HG03064 (cell line): ENCODE data around the gene SAFB.

Experiments
- ATAC-seq: cut with Tn5 transposase; IDR thresholded peaks from one replicate; pipeline ENCODE4 v1.9.1; 2021; ENCODE audit warnings: low read depth; ENCODE audit not compliant: unreplicated experiment

The SAFB gene

GRCh38 chr19:5622465-5623396 is at the start of gene SAFB, which contains the start of gene SAFB2:
Gene SAFB (plus strand): TSS chr19:5623083. CDS start chr19:5623206, 123 bp downstream.
Gene SAFB2 (minus strand): TSS chr19:5622776. CDS start chr19:5622715, 61 bp downstream.
- ATAC-seq = peak; percentile 52

GRCh38 chr19:5575590-5575989 is 47.3 kb upstream of the SAFB start:
- no peak for ATAC-seq

DNA sequence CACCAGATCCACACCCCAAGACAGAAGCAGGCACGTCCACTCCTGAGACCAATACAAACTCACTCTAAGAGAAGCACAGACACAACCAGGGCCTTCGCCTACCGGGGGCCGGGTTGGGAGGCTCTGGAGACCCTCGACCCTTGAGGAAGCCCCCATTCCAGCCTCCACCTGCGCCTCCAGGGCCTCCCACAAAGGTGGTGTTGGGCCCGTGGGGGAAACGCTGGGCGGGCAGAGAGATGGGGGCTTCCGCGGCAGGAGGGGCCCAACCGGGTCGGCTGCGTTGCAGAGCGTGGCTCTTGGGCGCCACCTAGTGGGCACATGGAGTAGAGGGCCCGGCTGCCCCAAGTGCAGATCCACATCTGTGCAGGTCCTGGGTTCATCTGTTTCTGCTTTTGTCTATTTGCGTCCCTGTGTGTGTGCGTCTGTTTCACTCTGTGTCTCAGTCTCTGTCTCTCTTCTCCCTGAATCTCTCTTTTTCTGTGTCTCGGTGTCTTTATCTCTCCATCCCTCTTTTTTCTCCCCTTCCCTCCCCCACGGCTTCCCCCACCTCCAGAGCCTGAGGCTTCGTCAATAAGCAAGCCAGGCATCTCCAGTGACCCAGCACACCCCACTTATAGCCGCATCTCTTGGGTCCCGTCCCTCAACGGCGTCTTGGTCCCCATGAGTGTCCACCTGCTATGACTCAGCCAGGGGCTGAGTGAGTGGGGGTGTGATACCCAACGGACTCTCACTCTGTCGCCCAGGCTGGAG is 44.6 kb upstream of the SAFB start:
- no peak for ATAC-seq

DNA sequence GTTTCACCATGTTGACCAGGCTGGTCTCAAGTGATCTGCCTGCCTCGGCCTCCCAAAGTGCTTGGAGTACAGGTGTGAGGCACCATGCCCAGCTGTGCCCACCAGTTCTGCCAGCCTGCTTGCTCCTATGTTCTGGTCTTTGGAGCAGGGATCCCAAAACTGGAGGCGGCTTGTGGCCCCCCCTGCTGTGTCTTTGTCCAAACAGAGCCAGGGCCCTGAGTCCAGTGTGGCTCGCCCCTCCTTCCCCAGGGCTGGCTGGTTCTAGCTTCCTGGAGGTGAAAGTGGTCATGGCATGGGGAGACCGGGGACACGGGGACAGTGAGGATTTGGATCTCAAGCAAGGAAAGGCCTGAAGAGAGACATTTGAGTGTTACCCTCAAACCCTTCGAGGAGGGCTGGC is 43.6 kb upstream of the SAFB start:
- no peak for ATAC-seq

- ATAC-seq = no peak
These were observed 43.2 kb upstream of the SAFB start for GRCh38 chr19:5579697-5580096.

- ATAC-seq = no peak
These were observed 42.7 kb upstream of the SAFB start for GRCh38 chr19:5580161-5580571.

GRCh38 chr19:5585461-5586299 is 37.2 kb upstream of the SAFB start:
- ATAC-seq = no peak

- no peak for ATAC-seq
These were observed 36.4 kb upstream of the SAFB start for GRCh38 chr19:5586300-5587070.

GRCh38 chr19:5587071-5587455 is 35.8 kb upstream of the SAFB start:
- no peak for ATAC-seq

GRCh38 chr19:5587661-5588060 is 35.2 kb upstream of the SAFB start:
- ATAC-seq = no peak

DNA sequence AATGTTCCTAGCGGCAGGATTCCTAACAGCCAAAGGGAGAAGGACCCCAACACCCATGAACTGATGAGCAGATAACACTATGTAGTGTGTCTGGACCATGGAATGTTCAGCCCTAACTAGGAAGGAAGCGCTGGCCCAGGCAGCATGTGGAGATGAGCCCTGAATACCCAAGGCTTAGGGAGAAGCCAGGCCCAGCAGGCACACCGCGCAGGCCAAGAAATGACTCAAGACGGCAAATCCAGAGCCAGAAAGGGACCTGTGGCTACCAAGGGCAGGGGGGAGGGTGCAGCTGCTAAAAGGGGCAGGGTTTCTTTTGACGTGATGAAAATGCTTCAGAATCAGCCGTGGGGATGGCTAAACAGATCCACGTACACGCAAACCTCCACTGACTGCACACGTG is 34.4 kb upstream of the SAFB start:
- no peak for ATAC-seq

DNA sequence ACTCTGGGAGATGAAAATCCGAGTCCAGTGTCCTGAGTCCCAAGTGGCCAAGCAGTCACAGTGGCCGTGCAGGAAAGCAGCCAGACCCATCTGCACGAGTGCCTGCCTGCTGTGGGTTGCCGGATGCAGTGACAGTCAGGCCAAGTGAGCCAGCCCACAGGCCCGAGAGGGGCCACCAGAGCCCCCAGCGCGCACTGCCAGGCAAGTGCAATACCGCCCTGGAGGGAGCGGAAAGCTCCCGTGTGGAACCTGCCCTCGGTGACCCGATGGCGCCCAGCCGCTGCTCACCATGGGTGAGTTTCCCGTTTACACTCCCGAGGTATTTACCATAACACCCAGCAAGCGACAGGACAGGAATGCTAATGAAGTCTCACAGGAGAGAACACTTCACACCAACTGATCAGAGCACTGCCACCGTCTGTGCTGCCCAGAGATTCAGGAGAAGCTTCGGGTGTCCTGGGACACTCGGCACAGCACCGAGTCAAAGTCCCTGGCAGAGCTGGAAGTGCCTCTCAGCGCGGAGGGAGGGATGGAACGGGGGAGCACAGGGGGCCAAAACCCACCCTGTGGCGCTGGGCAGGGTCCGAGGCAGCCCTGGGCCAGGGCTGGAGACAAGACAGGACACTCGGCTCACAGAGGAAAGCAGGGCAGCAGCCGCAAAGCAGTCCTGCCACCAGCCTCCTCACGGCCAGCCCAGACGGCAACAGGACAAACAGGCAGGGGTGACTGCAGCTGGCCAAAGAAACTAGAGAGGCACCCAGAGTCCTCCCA is 33.8 kb upstream of the SAFB start:
- ATAC-seq = no peak

DNA sequence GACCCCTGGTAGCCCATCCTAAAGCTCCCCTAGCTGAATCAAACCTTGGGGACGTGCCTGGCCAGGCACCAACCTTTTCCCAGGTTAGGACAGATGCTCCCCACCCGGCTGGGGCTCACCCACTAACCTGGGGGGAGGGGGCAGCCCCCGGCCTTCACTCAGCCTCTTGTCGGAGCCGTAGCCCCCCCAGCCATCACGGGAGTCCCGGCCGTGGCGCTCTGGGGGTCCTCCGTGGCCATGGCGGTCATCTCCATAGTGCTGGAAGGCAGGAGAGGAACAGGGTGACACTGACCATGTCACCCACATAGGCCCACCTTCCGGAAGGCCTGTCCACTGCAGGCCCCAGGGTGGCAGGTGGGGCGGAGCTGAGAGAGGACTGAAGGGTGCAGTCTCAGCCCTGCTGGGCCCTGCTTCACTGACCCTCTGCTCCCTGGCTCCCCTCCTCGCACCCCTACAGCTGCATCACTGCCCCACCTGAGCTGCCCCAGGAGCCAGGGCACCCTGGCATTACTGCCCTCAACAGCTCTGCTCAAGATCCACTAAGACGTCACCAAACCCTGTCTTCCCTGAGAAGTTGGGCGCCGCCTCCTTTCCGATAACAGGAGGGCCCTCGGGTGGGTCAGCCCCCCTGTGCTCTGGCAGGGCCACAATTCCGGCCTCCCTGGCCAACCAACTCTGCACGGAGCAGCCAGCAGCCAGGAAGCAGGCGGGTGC is 32.6 kb upstream of the SAFB start:
- ATAC-seq = no peak

GRCh38 chr19:5590865-5591154 is 32.1 kb upstream of the SAFB start:
- no peak for ATAC-seq

- no peak for ATAC-seq
These were observed 31.4 kb upstream of the SAFB start for GRCh38 chr19:5591476-5591875.

DNA sequence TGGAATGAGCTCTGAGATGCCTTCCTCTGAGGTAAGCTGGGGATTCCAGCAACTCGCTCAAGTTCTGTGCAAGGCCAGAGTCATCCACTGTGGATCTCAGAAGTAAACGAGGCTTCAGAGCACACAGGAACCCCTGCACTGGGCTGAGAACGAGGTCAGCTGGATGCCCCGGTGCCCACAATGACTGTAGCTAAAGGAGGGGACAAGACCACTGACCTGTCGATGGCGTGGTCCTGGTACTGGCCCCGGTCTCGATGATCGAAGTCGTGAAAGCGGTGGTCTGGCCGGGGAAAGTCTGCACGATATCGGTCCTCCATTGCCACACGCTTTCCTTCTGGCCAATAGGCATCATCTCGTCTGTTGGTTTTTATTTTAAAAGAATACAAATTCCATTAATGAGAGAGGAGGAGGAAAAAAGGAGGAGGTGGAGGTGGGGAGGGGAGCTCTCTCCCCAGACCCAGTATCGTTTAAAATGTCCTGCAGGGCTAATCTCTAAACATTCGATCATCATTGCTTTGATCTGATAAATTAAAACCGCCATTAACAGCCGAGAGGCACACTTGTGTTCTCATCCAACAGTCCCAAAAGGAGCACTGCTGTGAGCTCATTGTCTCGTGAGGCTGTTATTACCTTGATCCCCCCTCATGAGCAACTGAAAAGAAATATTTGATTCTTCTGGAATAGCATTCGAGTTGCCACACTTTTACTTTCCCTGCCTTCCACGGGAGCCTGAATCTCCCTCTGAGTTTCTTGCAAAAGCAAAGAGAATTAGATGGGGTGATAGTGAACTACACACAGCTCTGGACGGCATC is 30.1 kb upstream of the SAFB start:
- no peak for ATAC-seq

DNA sequence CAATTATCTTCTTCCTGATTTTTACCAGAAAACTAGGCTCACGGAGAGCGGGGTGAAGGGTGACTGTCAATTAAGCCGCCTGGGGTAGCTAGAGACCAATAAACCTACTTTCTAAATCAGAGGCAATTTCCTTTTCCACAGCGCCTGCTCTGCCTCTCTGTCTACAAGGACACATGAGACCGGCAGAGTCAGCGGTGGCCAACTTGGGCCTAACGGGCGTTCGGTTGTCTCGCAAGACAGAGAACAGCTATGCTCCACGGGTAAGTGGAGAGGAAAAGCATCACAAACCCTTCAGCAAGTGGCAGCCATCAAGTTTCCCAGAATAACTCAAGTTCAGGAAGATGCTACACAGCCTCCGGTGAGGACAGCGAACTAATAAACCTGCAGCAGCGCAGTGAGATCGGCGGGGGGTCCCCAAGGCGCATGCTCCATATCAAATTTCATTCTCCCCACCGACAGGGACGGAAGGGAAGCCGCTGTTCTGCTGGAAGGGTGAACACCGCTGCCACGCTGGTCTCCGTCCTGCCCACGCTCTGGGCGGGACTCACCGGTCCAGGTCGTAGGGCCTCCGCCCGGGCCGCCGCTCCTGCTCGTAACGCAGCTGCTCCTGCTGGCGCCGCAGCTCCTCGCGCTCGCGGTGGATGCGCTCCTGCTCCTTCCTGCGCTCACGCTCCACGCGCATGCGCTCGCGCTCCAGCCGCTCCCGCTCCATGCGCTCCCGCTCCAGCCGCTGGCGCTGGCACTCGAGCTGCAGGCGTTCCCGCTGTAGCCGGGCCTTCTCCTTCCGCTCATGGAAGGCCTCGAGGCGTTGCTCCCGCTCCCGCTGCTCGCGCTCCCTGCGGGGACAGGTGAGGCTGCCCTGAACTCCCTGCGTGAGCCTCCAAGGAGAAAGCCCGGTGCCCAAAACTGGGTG is 29.3 kb upstream of the SAFB start:
- no peak for ATAC-seq
